Measurements from ENCODE around the gene TNFRSF17.
"Not testable (repeated sequence)": the region's sequence is repeated elsewhere in the genome, so short reads cannot be mapped to it uniquely, and the experiment has no call there.

Gene TNFRSF17

DNA sequence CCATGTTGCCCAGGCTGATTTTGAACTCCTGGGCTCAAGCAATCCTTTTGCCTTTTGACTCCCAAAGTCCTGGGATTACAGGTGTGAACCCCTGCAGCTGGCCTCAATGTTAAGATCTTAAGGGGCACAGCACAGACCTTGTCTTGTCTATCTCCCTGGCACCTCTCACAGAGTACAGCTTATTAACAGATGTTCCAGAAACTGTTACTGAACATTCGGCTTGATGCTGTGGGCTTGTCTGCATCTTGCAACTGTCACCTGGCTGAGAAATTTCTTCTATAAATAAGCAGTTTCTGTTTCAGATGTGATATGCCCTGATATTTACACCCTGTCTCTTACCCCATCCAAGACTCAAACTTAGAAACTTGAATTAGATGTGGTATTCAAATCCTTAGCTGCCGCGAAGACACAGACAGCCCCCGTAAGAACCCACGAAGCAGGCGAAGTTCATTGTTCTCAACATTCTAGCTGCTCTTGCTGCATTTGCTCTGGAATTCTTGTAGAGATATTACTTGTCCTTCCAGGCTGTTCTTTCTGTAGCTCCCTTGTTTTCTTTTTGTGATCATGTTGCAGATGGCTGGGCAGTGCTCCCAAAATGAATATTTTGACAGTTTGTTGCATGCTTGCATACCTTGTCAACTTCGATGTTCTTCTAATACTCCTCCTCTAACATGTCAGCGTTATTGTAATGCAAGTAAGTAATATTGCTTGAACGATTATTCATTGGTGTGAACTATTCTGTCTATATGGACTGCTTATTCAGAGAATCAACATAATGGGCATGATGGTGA, at the start of gene TNFRSF17:
Gene TNFRSF17, plus strand, starts transcription at position 450 of the 791 bp plus-strand sequence. Its CDS starts 115 bp downstream, at position 565.
- Histone ChIP-seq H3K36me3 (ENCODE audit: insufficient read depth, low read length) (no peaks in the 10 kb centered on the region), H3K4me1 (ENCODE audit: insufficient read depth, low read length) (no peaks in the 10 kb centered on the region), H3K9me3 (ENCODE audit: control insufficient read depth, insufficient read depth, low read length) (no peaks in the 10 kb centered on the region), H3K9ac (ENCODE audit: low read depth, low read length) (no peak within 1 kb of the TSS)

- H3K4me1 ChIP-seq (ENCODE audit: insufficient read depth, low read length), result peaks cover 11% of the 10 kb centered on the region
- no peaks in the 10 kb centered on the region for H3K9me3 ChIP-seq (ENCODE audit: control insufficient read depth, insufficient read depth, low read length)
- H3K36me3 ChIP-seq (ENCODE audit: insufficient read depth, low read length), result no peaks in the 10 kb centered on the region; the same call in 1 of the 2 replicates
- H3K9ac ChIP-seq (ENCODE audit: low read depth, low read length), result peak within 1 kb of the TSS; percentile 78
These were observed 49.1 kb upstream of the TNFRSF17 start, which contains the start of gene GSPT1 for GRCh38 chr16:11915644-11916523. Gene GSPT1 (minus strand): TSS chr16:11915956. CDS start chr16:11915720, 236 bp downstream.

GRCh38 chr16:11916524-11917285, 48.3 kb upstream of the TNFRSF17 start:
- Histone ChIP-seq H3K9ac (ENCODE audit: low read depth, low read length) (peak overlapping the region; percentile 78), H3K9me3 (ENCODE audit: control insufficient read depth, insufficient read depth, low read length) (no peaks in the 10 kb centered on the region), H3K36me3 (ENCODE audit: insufficient read depth, low read length) (no peaks in the 10 kb centered on the region; the same call in 1 of the 2 replicates), H3K4me1 (ENCODE audit: insufficient read depth, low read length) (peaks cover 11% of the 10 kb centered on the region)

DNA sequence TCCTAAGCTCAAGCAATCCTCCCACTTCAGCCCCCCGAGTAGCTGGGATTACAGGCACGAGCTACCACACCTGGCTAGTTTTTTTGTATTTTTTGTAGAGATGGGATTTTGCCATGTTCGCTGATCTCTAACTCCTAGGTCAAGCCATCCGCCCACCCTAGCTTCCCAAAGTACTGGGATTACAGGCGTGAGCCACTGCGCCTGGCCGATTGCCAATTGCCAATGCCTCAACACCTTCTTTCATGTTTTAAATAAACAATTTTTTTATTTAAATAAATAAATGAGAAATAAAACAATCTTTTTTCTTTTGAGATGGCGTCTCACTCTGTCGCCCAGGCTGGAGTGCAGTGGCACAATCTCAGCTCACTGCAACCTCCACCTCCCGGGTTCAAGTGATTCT, 41.0 kb upstream of the TNFRSF17 start:
- H3K9me3 ChIP-seq (ENCODE audit: control insufficient read depth, insufficient read depth, low read length), result not testable (repeated sequence)

GRCh38 chr16:11927350-11927749, 37.7 kb upstream of the TNFRSF17 start:
- not testable (repeated sequence) for H3K9ac ChIP-seq (ENCODE audit: low read depth, low read length); H3K9me3 ChIP-seq (ENCODE audit: control insufficient read depth, insufficient read depth, low read length); H3K4me1 ChIP-seq (ENCODE audit: insufficient read depth, low read length); H3K36me3 ChIP-seq (ENCODE audit: insufficient read depth, low read length)

More for the DNA sequence above, 41.0 kb upstream of the TNFRSF17 start:
- H3K4me1 ChIP-seq (ENCODE audit: insufficient read depth, low read length); H3K36me3 ChIP-seq (ENCODE audit: insufficient read depth, low read length); H3K9ac ChIP-seq (ENCODE audit: low read depth, low read length): not testable (repeated sequence)

DNA sequence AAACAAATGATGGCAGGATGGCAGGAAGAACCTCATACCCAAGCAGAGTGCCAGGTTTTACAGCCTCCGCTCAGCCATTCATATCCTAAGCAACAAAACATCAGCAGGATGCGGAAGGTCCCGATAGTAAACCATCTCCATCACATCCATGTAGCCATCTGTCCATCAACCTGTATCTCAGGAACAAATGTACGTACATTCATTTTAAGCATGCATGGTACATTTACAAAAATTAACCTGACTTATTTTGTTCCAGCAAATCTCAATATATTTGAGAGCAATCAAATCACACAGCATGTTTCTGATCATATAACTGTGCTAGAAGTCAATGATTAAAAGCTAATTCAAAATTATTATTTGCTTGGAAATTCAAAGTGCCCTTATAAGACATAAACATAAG, 23.1 kb upstream of the TNFRSF17 start, which contains the start of gene NPIPB2:
Gene NPIPB2, minus strand, starts transcription at position 101 of the 400 bp plus-strand sequence. Its CDS starts 0 bp downstream, at position 101.
- H3K9me3 ChIP-seq (ENCODE audit: control insufficient read depth, insufficient read depth, low read length); H3K9ac ChIP-seq (ENCODE audit: low read depth, low read length); H3K4me1 ChIP-seq (ENCODE audit: insufficient read depth, low read length); H3K36me3 ChIP-seq (ENCODE audit: insufficient read depth, low read length): not testable (repeated sequence)

DNA sequence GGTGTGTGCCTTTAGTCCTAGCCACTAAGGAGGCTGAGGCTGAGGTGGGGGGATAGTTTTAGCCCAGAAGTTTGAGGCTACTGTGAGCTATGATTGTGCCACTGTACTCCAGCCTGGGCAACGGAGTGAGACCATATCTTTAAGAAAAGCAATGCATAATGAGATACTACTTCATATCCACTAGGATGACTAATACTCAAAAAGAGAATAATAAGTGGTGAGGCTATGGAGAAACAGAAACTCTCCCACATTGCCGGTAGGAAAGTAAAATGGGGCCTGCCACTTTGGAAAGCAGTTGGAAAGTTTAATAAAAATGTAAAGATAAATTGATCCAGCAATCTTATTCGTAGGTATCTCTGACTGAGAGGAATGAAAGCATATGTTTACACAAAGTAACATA, 18.6 kb upstream of the TNFRSF17 start:
- H3K9me3 ChIP-seq (ENCODE audit: control insufficient read depth, insufficient read depth, low read length), result no peaks in the 10 kb centered on the region
- no peaks in the 10 kb centered on the region for H3K36me3 ChIP-seq (ENCODE audit: insufficient read depth, low read length)
- H3K9ac ChIP-seq (ENCODE audit: low read depth, low read length), result no peak overlapping the region
- H3K4me1 ChIP-seq (ENCODE audit: insufficient read depth, low read length), result peaks cover 5% of the 10 kb centered on the region; the same call in 1 of the 2 replicates

DNA sequence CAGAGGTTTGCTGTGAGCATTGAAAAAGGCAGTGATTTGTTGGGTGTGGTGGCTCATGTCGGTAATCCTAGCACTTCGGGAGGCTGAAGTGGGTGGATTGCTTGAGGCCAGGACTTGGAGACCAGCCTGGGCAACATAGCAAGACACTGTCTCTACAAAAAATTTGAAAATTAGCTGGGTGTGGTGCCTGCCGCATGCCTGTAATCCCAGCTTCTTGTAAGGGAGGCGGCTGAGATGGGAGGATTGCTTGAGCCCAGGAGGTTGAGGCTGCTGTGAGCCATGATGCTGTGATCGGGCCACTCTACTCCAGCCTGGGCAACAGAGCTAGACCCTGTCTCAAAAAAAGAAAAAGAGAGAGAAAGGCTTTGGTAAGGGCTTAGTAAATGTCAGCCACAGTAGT, 16.2 kb upstream of the TNFRSF17 start:
- Histone ChIP-seq H3K9me3 (ENCODE audit: control insufficient read depth, insufficient read depth, low read length) (no peaks in the 10 kb centered on the region), H3K36me3 (ENCODE audit: insufficient read depth, low read length) (no peaks in the 10 kb centered on the region), H3K9ac (ENCODE audit: low read depth, low read length) (no peak overlapping the region), H3K4me1 (ENCODE audit: insufficient read depth, low read length) (peaks cover 5% of the 10 kb centered on the region; the same call in 1 of the 2 replicates)

- no peaks in the 10 kb centered on the region for H3K9me3 ChIP-seq (ENCODE audit: control insufficient read depth, insufficient read depth, low read length)
- H3K9ac ChIP-seq (ENCODE audit: low read depth, low read length), result no peak overlapping the region
- no peaks in the 10 kb centered on the region for H3K36me3 ChIP-seq (ENCODE audit: insufficient read depth, low read length)
- H3K4me1 ChIP-seq (ENCODE audit: insufficient read depth, low read length), result peaks cover 5% of the 10 kb centered on the region; the same call in 1 of the 2 replicates
These were observed 15.5 kb upstream of the TNFRSF17 start for GRCh38 chr16:11949527-11949926.

GRCh38 chr16:11950388-11950787, 14.6 kb upstream of the TNFRSF17 start:
- no peak overlapping the region for H3K9ac ChIP-seq (ENCODE audit: low read depth, low read length)
- H3K36me3 ChIP-seq (ENCODE audit: insufficient read depth, low read length), result no peaks in the 10 kb centered on the region
- H3K9me3 ChIP-seq (ENCODE audit: control insufficient read depth, insufficient read depth, low read length), result no peaks in the 10 kb centered on the region

GRCh38 chr16:11953576-11953975, 11.4 kb upstream of the TNFRSF17 start:
- not testable (repeated sequence) for H3K4me1 ChIP-seq (ENCODE audit: insufficient read depth, low read length); H3K9ac ChIP-seq (ENCODE audit: low read depth, low read length); H3K9me3 ChIP-seq (ENCODE audit: control insufficient read depth, insufficient read depth, low read length); H3K36me3 ChIP-seq (ENCODE audit: insufficient read depth, low read length)

More at GRCh38 chr16:11950388-11950787, 14.6 kb upstream of the TNFRSF17 start:
- H3K4me1 ChIP-seq (ENCODE audit: insufficient read depth, low read length), result peaks cover 5% of the 10 kb centered on the region; the same call in 1 of the 2 replicates

DNA sequence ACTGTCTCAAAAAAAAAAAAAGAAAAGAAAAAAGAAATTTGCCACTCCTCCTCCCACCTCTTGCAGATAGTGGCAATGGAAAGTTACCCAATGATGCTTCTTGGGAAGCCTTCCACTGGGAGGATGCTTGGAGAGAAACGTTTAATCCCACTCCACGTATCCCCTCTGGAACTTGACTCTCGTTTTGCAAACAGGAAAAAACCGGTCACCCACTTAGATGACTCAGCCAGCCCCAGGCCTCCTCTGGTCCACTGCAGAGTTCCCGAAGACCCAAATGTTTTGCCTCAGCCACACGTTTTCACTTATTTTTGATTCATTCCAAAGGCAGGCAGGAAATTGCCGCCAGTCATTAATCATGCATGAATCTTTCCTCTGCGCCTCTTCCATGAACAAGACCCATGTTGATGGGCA, 9.3 kb upstream of the TNFRSF17 start:
- no peaks in the 10 kb centered on the region for H3K9me3 ChIP-seq (ENCODE audit: control insufficient read depth, insufficient read depth, low read length)
- no peaks in the 10 kb centered on the region for H3K36me3 ChIP-seq (ENCODE audit: insufficient read depth, low read length)
- H3K4me1 ChIP-seq (ENCODE audit: insufficient read depth, low read length), result peaks cover 4% of the 10 kb centered on the region; the same call in 1 of the 2 replicates
- no peak overlapping the region for H3K9ac ChIP-seq (ENCODE audit: low read depth, low read length)

DNA sequence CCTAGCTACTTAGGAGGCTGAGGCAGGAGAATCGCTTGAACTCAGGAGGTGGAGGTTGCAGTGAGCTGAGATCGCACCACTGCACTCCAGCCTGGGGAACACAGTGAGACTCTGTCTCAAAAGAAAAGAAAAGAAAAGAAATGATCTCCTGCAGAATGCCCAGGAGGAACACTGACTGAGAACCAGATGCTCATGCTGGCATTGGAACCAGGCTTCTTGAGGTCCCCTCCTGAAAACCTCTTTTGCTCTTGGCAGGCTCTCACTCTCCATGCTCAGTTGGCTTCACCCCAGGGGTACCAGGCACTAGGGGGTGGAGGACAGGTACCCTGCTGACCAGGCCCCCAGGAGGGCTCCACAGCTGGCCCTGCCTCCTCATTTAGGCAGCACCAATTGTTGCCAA, 8.5 kb upstream of the TNFRSF17 start:
- Histone ChIP-seq H3K4me1 (ENCODE audit: insufficient read depth, low read length) (peaks cover 4% of the 10 kb centered on the region; the same call in 1 of the 2 replicates), H3K9me3 (ENCODE audit: control insufficient read depth, insufficient read depth, low read length) (no peaks in the 10 kb centered on the region), H3K9ac (ENCODE audit: low read depth, low read length) (no peak overlapping the region), H3K36me3 (ENCODE audit: insufficient read depth, low read length) (no peaks in the 10 kb centered on the region)

Data from ES-I3 (cell line).